Measurements from ENCODE around the gene IL1R2.

The IL1R2 gene

DNA sequence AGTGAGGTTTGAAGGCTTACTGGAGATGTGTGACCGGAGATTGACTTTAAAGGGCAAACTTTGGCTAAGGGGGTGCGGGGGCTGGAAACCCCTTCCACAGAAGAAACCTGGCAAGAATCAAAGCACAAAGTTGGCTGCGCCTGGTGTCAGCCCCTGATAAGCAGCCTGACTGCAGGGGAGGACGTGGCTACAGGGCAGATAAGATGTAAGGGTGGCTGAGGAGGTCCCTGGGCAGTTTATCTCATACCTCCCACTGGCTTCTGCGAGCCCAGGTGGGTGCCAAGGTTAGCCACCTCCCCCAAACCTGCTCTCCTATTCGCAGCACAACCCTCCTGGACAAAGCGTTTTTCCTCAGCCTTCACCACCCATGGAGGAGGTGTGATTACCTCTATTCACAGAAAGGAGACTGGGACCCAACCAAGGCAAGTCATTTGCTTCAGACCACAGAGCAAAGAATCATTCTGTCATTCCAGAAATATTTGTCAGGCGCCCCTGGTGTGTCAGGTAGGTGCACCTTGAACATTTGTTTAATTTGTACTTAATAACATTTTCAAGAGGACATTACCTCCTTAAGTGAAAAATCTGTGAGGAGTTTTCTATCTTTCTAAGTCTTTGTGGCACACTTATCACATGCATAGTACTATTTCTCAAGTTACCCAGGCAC, 77.7 kb downstream of the IL1R2 start:
- TF ChIP-seq, protein P1, sequence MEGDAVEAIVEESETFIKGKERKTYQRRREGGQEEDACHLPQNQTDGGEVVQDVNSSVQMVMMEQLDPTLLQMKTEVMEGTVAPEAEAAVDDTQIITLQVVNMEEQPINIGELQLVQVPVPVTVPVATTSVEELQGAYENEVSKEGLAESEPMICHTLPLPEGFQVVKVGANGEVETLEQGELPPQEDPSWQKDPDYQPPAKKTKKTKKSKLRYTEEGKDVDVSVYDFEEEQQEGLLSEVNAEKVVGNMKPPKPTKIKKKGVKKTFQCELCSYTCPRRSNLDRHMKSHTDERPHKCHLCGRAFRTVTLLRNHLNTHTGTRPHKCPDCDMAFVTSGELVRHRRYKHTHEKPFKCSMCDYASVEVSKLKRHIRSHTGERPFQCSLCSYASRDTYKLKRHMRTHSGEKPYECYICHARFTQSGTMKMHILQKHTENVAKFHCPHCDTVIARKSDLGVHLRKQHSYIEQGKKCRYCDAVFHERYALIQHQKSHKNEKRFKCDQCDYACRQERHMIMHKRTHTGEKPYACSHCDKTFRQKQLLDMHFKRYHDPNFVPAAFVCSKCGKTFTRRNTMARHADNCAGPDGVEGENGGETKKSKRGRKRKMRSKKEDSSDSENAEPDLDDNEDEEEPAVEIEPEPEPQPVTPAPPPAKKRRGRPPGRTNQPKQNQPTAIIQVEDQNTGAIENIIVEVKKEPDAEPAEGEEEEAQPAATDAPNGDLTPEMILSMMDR (IDR thresholded peaks at IDR 0.05), result no peak

DNA sequence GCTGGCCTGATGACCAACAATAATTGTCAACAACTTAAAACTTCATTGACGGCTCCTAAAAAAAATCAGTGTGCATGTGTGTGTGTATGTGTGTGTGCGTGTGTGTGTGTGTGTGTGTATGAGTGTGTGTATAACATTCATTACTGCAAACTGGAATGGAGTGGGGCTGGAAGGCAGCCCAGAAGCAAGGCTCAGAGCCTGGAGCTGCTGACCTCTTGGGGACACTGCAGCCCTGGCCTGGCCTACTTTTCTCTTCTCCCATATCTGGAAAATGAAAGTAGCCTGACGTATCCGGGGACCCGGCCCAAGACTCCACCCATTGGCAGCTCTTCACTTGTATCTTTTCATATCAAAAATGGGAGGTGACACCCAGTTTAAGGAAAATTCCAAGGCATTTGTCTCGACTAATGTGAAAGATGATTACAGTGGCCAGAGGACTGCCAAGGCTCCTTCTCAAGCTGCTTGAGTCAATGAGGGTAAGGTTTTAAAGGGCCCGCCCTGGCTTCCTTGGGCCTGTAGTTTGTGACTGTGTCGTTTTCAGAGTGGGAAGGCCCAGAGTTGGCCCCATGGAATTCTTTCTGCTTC, 78.4 kb downstream of the IL1R2 start:
- TF ChIP-seq, protein P1 (IDR thresholded peaks at IDR 0.05), result no peak

DNA sequence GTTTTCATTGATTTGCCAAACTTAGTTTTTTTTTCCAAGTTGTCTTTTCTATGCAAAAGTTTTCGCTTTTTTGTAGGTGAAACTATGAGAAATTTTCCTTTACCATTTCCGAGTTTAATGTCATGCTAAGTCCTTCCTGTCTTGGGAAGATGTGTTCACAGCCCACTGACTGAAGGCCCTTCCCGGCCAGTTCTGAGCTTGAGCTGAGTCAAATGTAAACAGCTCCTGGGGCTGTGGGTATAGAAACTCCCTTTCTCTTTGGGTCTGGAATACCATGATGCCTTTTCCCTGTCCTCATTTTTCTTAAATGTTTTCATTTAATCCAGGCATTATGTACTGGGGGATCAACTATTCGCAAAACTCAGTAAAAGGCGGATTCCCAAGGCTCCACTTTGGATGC, 81.0 kb downstream of the IL1R2 start:
- TF ChIP-seq, protein P1 (IDR thresholded peaks at IDR 0.05), result no peak

DNA sequence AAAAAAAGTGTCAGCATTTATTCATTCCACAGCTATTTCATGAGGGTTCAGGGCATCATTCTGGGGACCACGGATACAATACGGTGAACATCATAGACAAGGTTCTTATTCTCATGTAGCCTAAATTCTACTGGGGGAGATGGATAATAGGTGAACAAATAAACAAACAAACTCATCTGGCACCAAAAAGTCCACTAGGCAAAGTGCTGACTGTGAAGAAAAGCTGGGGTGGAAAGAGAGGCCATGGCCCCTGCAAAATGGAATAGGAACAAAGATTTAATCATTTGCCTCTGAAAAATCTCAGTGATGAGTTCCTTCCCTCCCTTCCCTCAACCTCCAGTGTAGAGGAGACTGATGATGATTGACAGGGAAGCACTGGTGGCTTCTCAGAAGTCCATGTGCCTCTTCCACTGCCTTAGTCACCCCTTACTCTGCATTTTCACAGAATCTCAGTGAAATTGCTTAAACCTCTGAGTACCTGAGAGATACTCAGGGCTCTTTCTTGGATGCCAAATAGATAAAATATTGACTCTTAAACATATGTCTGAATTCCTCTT, 81.5 kb downstream of the IL1R2 start:
- TF ChIP-seq, protein P1 (IDR thresholded peaks at IDR 0.05), result no peak

DNA sequence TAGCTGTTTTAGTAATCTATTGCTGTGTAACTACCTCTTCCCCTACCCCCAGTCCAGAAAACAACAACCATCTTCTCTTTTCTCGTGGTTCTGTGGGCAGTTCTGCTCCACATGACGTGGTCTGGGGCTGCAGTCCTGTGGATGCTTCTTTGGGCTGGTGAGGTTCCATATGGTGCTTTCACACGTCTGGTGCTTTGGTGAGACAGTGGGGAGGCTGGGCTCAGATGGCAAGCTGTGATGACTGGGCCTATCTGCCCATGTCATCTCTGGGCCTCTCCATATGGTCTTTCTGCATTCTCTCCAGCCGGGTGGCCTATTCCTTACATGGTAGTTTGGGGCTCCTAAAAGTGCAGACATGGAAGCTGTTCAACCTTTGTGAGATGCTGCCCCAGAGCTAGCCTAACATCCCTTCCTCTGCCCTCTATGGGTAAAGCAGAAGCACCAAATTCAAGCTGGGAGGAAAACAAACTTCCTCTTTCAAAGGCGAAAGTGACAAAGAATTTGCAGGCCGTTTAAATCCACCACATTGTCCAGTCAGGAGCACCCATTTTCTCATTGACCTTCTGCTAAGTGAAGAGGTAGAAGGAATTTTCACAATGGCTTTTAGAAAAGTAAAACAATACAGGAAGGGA, 82.5 kb downstream of the IL1R2 start:
- TF ChIP-seq, protein P1 (IDR thresholded peaks at IDR 0.05), result no peak

DNA sequence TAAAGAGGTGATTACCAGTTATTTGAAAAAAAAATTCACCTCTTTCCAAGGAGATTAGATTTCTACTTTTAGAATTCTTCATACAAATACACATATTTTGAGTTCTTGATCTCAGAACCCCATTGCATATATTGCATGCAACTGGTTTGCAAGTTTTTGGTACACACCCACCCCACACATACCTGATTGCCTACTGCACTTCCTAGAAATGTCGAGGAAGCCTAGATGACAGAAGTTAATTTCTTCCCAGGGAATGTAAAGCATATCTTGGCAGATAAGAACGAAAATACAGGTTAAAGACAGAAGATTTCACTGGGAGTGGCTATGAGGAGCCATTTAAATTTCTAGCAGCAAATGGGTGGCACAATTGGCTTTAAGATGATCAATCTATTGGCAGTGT, 83.7 kb downstream of the IL1R2 start:
- TF ChIP-seq, protein P1 (IDR thresholded peaks at IDR 0.05), result no peak

DNA sequence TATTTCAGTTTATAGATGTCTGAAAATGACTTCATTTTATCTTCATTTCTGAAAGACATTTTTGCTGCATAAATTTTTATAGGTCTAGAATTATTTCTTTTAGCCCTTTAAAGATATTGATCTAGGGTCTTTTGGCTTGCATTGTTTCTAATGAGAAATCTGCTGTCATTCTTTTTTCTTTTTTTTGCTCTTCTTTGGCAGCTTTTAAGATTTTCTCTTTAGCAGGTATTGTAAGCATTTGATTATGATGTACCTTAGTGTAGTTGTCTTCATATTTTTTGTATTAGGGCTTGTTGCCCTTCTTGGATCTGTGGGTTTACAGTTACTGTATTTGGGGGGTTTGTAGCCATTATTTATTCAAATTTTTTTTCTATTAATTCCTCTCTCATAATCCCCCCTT, 84.8 kb downstream of the IL1R2 start:
- TF ChIP-seq, protein P1 (IDR thresholded peaks at IDR 0.05), result no peak
